Epidermal melanocyte (primary cell): ENCODE measurements around the gene LAMP5.

Experiments used
- DNase-seq: peaks from one replicate; pipeline ENCODE4 v3.0.0; 2011; ENCODE audit warnings: low spot score; ENCODE audit not compliant: insufficient read length

The LAMP5 gene

GRCh38 chr20:9500121-9500520, 14.3 kb upstream of the LAMP5 start:
- no peak for DNase-seq

- no peak for DNase-seq
Measured at GRCh38 chr20:9501473-9501872, 12.9 kb upstream of the LAMP5 start.

GRCh38 chr20:9503526-9504245, 10.7 kb upstream of the LAMP5 start:
- no peak for DNase-seq

GRCh38 chr20:9506280-9506821, 8.0 kb upstream of the LAMP5 start:
- DNase-seq: no peak

- DNase-seq: no peak
Measured at GRCh38 chr20:9506964-9507369, 7.4 kb upstream of the LAMP5 start.

GRCh38 chr20:9507544-9508239, 6.7 kb upstream of the LAMP5 start:
- DNase-seq: no peak

- DNase-seq: no peak
Measured at GRCh38 chr20:9508240-9508661, 6.1 kb upstream of the LAMP5 start.

- no peak for DNase-seq
Measured at GRCh38 chr20:9508696-9509178, 5.7 kb upstream of the LAMP5 start.

GRCh38 chr20:9509246-9509645, 5.1 kb upstream of the LAMP5 start:
- no peak for DNase-seq

GRCh38 chr20:9510911-9511310, 3.5 kb upstream of the LAMP5 start:
- no peak for DNase-seq

- DNase-seq: no peak
Measured at GRCh38 chr20:9514072-9514460, 324 bp upstream of the LAMP5 start.

- DNase-seq: no peak
Measured at GRCh38 chr20:9515214-9515585, 810 bp downstream of the LAMP5 start.

- DNase-seq: no peak
Measured at GRCh38 chr20:9515741-9516233, 1.4 kb downstream of the LAMP5 start.

- DNase-seq: no peak
Measured at GRCh38 chr20:9516234-9516871, 2.0 kb downstream of the LAMP5 start.

- no peak for DNase-seq
Measured at GRCh38 chr20:9517297-9518162, 3.1 kb downstream of the LAMP5 start.

GRCh38 chr20:9518576-9519175, 4.3 kb downstream of the LAMP5 start:
- DNase-seq: no peak

- no peak for DNase-seq
Measured at GRCh38 chr20:9520086-9520485, 5.7 kb downstream of the LAMP5 start.

- no peak for DNase-seq
Measured at GRCh38 chr20:9523636-9524035, 9.2 kb downstream of the LAMP5 start.

- DNase-seq: no peak
Measured at GRCh38 chr20:9531581-9531980, 17.2 kb downstream of the LAMP5 start.

GRCh38 chr20:9532069-9532838, 17.9 kb downstream of the LAMP5 start:
- no peak for DNase-seq
